ENCODE measurements around the gene KNTC1. TPM values are rescaled to one million over a fixed set of nuclear protein-coding genes. Genes with fewer than 3 reads are reported as not detected.

Gene KNTC1
- total and polyA plus RNA-seq, 10 donors: 13.4 to 46.1 (median 25.7) TPM

- 90 to 95% (median 91%) methylated on average over 7 of the region's 7 CpGs for whole genome bisulfite sequencing, 5 donors
- Histone ChIP-seq H3K27ac (no peak overlapping the region), H3K4me1 (peaks cover 16 to 42% (median 35%) of the 10 kb centered on the region in 6 donors), H3K9me3 (no peaks in the 10 kb centered on the region), H3K4me3 (peak overlapping the region in 1 of 8 donors; percentile 90), H3K27me3 (replicated peaks in 1 of 7) (no peaks in the 10 kb centered on the region), H3K36me3 (peaks cover 0 to 41% (median 0%) of the 10 kb centered on the region in 6 donors)
- intact Hi-C loops (cut with DNase I; ENCODE audit: low total_unique reads): no loop called here
- DNase-seq: no peak
- TF ChIP-seq POLR2AphosphoS5 (IDR thresholded peaks at IDR 0.05): no peak
- TF ChIP-seq, protein P1, sequence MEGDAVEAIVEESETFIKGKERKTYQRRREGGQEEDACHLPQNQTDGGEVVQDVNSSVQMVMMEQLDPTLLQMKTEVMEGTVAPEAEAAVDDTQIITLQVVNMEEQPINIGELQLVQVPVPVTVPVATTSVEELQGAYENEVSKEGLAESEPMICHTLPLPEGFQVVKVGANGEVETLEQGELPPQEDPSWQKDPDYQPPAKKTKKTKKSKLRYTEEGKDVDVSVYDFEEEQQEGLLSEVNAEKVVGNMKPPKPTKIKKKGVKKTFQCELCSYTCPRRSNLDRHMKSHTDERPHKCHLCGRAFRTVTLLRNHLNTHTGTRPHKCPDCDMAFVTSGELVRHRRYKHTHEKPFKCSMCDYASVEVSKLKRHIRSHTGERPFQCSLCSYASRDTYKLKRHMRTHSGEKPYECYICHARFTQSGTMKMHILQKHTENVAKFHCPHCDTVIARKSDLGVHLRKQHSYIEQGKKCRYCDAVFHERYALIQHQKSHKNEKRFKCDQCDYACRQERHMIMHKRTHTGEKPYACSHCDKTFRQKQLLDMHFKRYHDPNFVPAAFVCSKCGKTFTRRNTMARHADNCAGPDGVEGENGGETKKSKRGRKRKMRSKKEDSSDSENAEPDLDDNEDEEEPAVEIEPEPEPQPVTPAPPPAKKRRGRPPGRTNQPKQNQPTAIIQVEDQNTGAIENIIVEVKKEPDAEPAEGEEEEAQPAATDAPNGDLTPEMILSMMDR (IDR thresholded peaks at IDR 0.05 in 8 of 11, conservative IDR thresholded peaks at IDR 0.05 in 3 of 11): no peak
- TF ChIP-seq POLR2A (IDR thresholded peaks at IDR 0.05): no peak
Measured at GRCh38 chr12:122528582-122528981, 1.5 kb downstream of the KNTC1 start.

DNA sequence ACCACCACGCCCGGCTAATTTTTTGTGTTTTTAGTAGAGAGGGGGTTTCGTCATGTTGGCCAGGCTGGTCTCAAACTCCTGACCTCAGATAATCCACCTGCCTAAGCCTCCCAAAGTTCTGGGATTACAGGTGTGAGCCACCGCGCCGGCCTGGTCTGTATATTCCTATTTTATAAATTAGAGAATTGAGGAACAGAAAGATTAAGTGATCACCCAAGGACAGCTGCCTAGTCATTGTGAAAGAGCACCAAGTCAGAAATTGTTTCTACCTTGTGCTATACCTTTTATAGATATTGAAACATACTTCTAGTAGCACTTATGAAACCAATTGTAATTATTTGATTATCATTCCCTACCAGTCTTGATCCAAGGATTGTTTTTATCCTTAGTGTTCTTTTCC, 1.9 kb downstream of the KNTC1 start:
- TF ChIP-seq, protein P1 (IDR thresholded peaks at IDR 0.05 in 8 of 11, conservative IDR thresholded peaks at IDR 0.05 in 3 of 11): no peak
- no peak for TF ChIP-seq POLR2A (IDR thresholded peaks at IDR 0.05)
- no peak for TF ChIP-seq POLR2AphosphoS5 (IDR thresholded peaks at IDR 0.05)
- H3K4me3 ChIP-seq: no peak overlapping the region
- intact Hi-C loops (cut with DNase I; ENCODE audit: low total_unique reads): no loop called here
- no peaks in the 10 kb centered on the region for H3K9me3 ChIP-seq
- no peaks in the 10 kb centered on the region for H3K27me3 ChIP-seq (replicated peaks in 1 of 7)
- 82 to 92% (median 84%) methylated on average over 6 of the region's 6 CpGs for WGBS, 5 donors
- peaks cover 0 to 45% (median 0%) of the 10 kb centered on the region in 6 donors for H3K36me3 ChIP-seq
- no peak for DNase-seq
- H3K27ac ChIP-seq: no peak overlapping the region
- H3K4me1 ChIP-seq: peaks cover 15 to 38% (median 31%) of the 10 kb centered on the region in 6 donors

GRCh38 chr12:122533856-122534255, 6.8 kb downstream of the KNTC1 start:
- no peaks in the 10 kb centered on the region for H3K27me3 ChIP-seq (replicated peaks in 1 of 7)
- H3K36me3 ChIP-seq: peaks cover 0 to 84% (median 7%) of the 10 kb centered on the region in 6 donors
- no peak overlapping the region for H3K27ac ChIP-seq
- no peak overlapping the region for H3K4me3 ChIP-seq
- DNase-seq: no peak
- no peaks in the 10 kb centered on the region for H3K9me3 ChIP-seq
- intact Hi-C loops (cut with DNase I; ENCODE audit: low total_unique reads): no loop called here
- 82 to 97% (median 96%) methylated on average over 2 of the region's 2 CpGs for WGBS, 5 donors
- TF ChIP-seq POLR2AphosphoS5 (IDR thresholded peaks at IDR 0.05): no peak
- peaks cover 0 to 5% (median 0%) of the 10 kb centered on the region in 6 donors for H3K4me1 ChIP-seq

DNA sequence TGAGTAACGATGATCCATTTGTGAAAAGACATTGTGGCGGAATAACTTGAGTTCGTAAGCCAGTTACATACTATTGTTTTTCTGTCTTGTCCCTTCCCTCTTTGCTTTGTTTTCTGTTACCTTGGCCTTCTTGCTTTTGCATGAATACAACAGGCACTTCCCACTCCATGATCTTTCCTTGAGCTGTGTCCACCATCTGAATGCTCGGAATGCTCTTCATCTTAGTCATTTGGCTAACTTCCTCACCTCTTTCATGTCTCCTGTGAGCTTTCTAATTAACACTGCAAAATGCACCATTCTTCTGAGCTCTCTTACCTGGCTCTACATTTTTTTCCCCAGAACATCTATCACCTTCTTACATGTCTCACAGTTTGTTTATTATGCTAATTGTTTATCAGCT, 10.0 kb downstream of the KNTC1 start:
- WGBS, 5 donors: 96 to 97% (median 96%) methylated on average over 4 of the region's 4 CpGs

More for the DNA sequence above, 10.0 kb downstream of the KNTC1 start:
- H3K36me3 ChIP-seq: peaks cover 0 to 97% (median 7%) of the 10 kb centered on the region in 6 donors
- TF ChIP-seq POLR2A (IDR thresholded peaks at IDR 0.05) (no peak), POLR2AphosphoS5 (IDR thresholded peaks at IDR 0.05) (no peak)
- TF ChIP-seq, protein P1 (IDR thresholded peaks at IDR 0.05 in 8 of 11, conservative IDR thresholded peaks at IDR 0.05 in 3 of 11): no peak
- H3K27ac ChIP-seq: no peak overlapping the region
- intact Hi-C loops (cut with DNase I; ENCODE audit: low total_unique reads): no loop called here
- H3K9me3 ChIP-seq: no peaks in the 10 kb centered on the region
- no peak for DNase-seq
- H3K27me3 ChIP-seq (replicated peaks in 1 of 7): no peaks in the 10 kb centered on the region
- no peak overlapping the region for H3K4me3 ChIP-seq
- peaks cover 0 to 4% (median 0%) of the 10 kb centered on the region in 6 donors for H3K4me1 ChIP-seq
